Colonic mucosa (tissue), 4 donors: ENCODE measurements around the gene KRTAP4-8. TPM values are rescaled to one million over a fixed set of nuclear protein-coding genes. Genes with fewer than 3 reads are reported as not detected.
"Not testable (repeated sequence)": the region's sequence is repeated elsewhere in the genome, so short reads cannot be mapped to it uniquely, and the experiment has no call there.

Source experiments
- DNase-seq: peaks from one replicate; pipeline ENCODE4 v3.0.0-alpha.2; 2020
- H3K27ac ChIP-seq: fragments of 200-600 bp; one replicate; pipeline ENCODE4 v1.8.0; 2021
- H3K27me3 ChIP-seq: fragments of 200-600 bp; one replicate; pipeline ENCODE4 v1.8.0; 2021
- H3K36me3 ChIP-seq: fragments of 200-600 bp; one replicate; pipeline ENCODE4 v1.8.0; 2021
- H3K4me1 ChIP-seq: fragments of 200-600 bp; one replicate; pipeline ENCODE4 v1.8.0; 2021; ENCODE audit warnings: mild to moderate bottlenecking
- H3K4me3 ChIP-seq: fragments of 200-600 bp; one replicate; pipeline ENCODE4 v1.8.0; 2021
- H3K9ac ChIP-seq, 2 donors: one replicate each; pipeline ENCODE4 v1.7.0; 2013; ENCODE audit warnings: control low read depth in 2 of 2, low read depth in 2 of 2, low read length in 2 of 2
- H3K9me3 ChIP-seq: fragments of 200-600 bp; one replicate; pipeline ENCODE4 v1.8.0; 2021
- CTCF ChIP-seq: fragments of 200-600 bp; IDR thresholded peaks from one replicate; pipeline ENCODE4 v1.8.0; 2022; ENCODE audit warnings: antibody characterized with exemption, mild to moderate bottlenecking
- intact Hi-C: fragments of 100-400 bp; cut with DNase I; formaldehyde crosslinking; loops from one replicate; pipeline ENCODE4 v1.14.1; 2022
- total RNA-seq, 2 donors: library from RNA; stranded (reverse); fragmentation: NEBNext Ultra II Directional in 1 of 2; extraction: Animal tissue kit (Norgen Biotek cat#: 25700) in 1 of 2; gene quantifications; one replicate each; pipeline ENCODE4 v1.2.1, GENCODE V29; 2021
- donor health status: healthy.
- donor health status: DM: no; HTN: no; CAD: no.
- donor health status: DM: no; HTN: no; CAD: no.

KRTAP4-8 gene
- total RNA-seq, 2 donors from 2014 or later = not detected

GRCh38 chr17:41133880-41134735 lies 36.2 kb upstream of the KRTAP4-8 start:
- no peaks in the 10 kb centered on the region for H3K9me3 ChIP-seq
- H3K27ac ChIP-seq = no peak overlapping the region
- H3K36me3 ChIP-seq = no peaks in the 10 kb centered on the region
- no peak for DNase-seq
- no peak overlapping the region for H3K4me3 ChIP-seq
- H3K27me3 ChIP-seq = no peaks in the 10 kb centered on the region
- no peak for TF ChIP-seq CTCF
- H3K9ac ChIP-seq = no peak overlapping the region
- intact Hi-C loops = no loop called here
- no peaks in the 10 kb centered on the region for H3K4me1 ChIP-seq

GRCh38 chr17:41131979-41132378 lies 34.0 kb upstream of the KRTAP4-8 start:
- Histone ChIP-seq H3K27ac (no peak overlapping the region), H3K9me3 (no peaks in the 10 kb centered on the region), H3K36me3 (no peaks in the 10 kb centered on the region), H3K27me3 (no peaks in the 10 kb centered on the region), H3K9ac (no peak overlapping the region), H3K4me1 (no peaks in the 10 kb centered on the region), H3K4me3 (no peak overlapping the region)
- intact Hi-C loops = no loop called here
- TF ChIP-seq CTCF = no peak
- no peak for DNase-seq

- intact Hi-C loops = no loop called here
- Histone ChIP-seq H3K36me3 (no peaks in the 10 kb centered on the region), H3K9me3 (no peaks in the 10 kb centered on the region), H3K27me3 (no peaks in the 10 kb centered on the region), H3K4me1 (no peaks in the 10 kb centered on the region), H3K4me3 (no peak overlapping the region), H3K27ac (no peak overlapping the region), H3K9ac (no peak overlapping the region)
- DNase-seq = no peak
- no peak for TF ChIP-seq CTCF
Observed at GRCh38 chr17:41127371-41127770, 29.4 kb upstream of the KRTAP4-8 start.

GRCh38 chr17:41126412-41126811 lies 28.5 kb upstream of the KRTAP4-8 start:
- intact Hi-C loops = no loop called here
- DNase-seq = no peak
- no peaks in the 10 kb centered on the region for H3K9me3 ChIP-seq
- H3K27ac ChIP-seq = no peak overlapping the region
- no peaks in the 10 kb centered on the region for H3K36me3 ChIP-seq
- no peak overlapping the region for H3K4me3 ChIP-seq
- no peak overlapping the region for H3K9ac ChIP-seq
- no peaks in the 10 kb centered on the region for H3K4me1 ChIP-seq
- TF ChIP-seq CTCF = no peak
- H3K27me3 ChIP-seq = no peaks in the 10 kb centered on the region

- H3K4me1 ChIP-seq = no peaks in the 10 kb centered on the region
- no peak for TF ChIP-seq CTCF
- H3K9ac ChIP-seq = no peak overlapping the region
- intact Hi-C loops = no loop called here
- H3K27me3 ChIP-seq = no peaks in the 10 kb centered on the region
- no peak overlapping the region for H3K4me3 ChIP-seq
- no peaks in the 10 kb centered on the region for H3K9me3 ChIP-seq
- no peak overlapping the region for H3K27ac ChIP-seq
- no peaks in the 10 kb centered on the region for H3K36me3 ChIP-seq
- no peak for DNase-seq
Observed at GRCh38 chr17:41125064-41125463, 27.1 kb upstream of the KRTAP4-8 start.

- H3K27me3 ChIP-seq, H3K36me3 ChIP-seq, H3K27ac ChIP-seq, H3K4me3 ChIP-seq, H3K9ac ChIP-seq, H3K4me1 ChIP-seq, H3K9me3 ChIP-seq, intact Hi-C loops, DNase-seq: not testable (repeated sequence)
Observed at GRCh38 chr17:41123991-41124371, 26.0 kb upstream of the KRTAP4-8 start, which contains the start of gene KRTAP4-12. TSS of gene KRTAP4-12 (minus strand) at chr17:41124182. CDS start at chr17:41124122, 60 bp downstream.

GRCh38 chr17:41123292-41123990 lies 25.5 kb upstream of the KRTAP4-8 start:
- H3K9me3 ChIP-seq, H3K4me1 ChIP-seq, intact Hi-C loops, H3K4me3 ChIP-seq, H3K27ac ChIP-seq, H3K27me3 ChIP-seq, H3K36me3 ChIP-seq, H3K9ac ChIP-seq, DNase-seq: not testable (repeated sequence)
